HT1080 (cell line): ENCODE data around the gene CUX1. TPM values are rescaled to one million over a fixed set of nuclear protein-coding genes. Genes with fewer than 3 reads are reported as not detected.
"Not testable (repeated sequence)": the region's sequence is repeated elsewhere in the genome, so short reads cannot be mapped to it uniquely, and the experiment has no call there.

Source experiments
- DNase-seq: peaks from one replicate; pipeline ENCODE4 v3.0.0-alpha.2; 2015; ENCODE audit warnings: low read depth
- total RNA-seq: library from RNA; depleted of rRNA; stranded (reverse); fragments of >200 nt; shearing (Covaris generic); gene quantifications from 2 replicates; pipeline ENCODE4 v1.2.3, GENCODE V29; 2014

Gene CUX1
- total RNA-seq, 1 experiment from 2014 or later, result 21.2 TPM

- no peak for DNase-seq
Measured at GRCh38 chr7:102000123-102000522, 182.7 kb downstream of the CUX1 start.

- DNase-seq, result no peak
Measured at GRCh38 chr7:102004229-102004628, 186.8 kb downstream of the CUX1 start.

DNA sequence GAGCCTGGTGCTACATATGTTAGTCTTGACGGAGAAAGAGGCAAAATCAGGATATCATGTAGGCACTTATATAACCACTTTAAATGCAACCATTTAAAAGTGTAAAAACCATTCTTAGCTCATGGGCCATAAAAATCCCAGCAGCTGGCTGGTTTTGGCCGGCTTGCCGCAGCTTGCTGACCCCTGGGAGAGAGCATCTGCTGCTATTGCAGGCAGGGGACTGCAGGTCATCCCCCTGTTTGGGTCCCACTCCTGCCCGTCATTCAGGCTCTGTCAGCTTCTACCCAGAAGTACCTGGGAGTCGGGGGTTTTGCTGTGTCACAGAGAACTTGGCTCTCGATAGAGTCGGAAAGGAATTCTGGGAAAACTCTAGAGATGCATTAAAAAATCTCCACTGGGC lies 187.4 kb downstream of the CUX1 start:
- DNase-seq, result no peak

DNA sequence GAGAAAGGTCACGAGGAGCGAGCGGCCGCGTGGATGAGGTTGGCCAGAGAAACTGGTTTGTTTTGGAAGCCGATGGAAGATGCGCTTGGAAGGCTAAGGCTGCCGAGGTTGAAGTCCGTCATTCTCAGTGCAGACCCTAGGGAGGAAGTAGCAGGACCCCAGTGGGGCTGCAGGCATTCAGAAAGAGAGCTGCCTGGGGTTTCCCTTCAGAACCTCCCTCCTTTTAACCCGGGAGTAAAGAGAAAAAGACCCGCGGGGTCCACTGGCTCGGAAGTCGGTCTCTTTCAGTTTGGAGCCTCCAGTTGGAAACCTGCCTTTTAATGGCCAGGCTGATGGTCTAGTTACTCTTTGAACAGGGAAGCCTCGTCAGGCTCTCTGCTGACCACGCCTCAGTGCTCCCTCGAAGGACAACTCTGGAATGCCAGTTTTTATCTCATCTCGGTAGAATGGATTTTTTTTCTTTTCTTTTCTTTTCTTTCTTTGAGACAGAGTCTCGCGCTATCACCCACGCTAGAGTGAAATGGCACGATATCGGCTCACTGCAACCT lies 188.6 kb downstream of the CUX1 start:
- no peak for DNase-seq

DNA sequence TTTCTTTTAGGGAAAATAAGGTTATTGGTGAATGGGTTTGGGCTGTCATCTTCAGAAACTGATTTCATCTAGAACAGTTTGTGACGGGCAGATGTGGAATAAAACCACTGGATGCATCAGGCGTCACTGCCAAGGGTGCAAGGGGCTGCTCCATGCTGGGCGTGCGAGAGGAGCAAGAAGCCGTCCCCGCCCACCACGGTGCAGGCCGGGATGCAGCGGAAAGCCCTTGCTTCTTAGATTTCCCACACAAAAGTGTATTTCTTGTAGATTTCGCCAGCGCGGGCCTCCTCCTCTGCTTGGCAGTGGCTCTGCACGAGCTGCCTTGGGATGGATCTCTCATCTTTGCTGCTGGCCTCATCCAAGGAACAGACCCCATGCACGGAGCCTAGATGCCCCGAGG lies 189.3 kb downstream of the CUX1 start:
- DNase-seq, result no peak

GRCh38 chr7:102008535-102009262 lies 191.3 kb downstream of the CUX1 start:
- no peak for DNase-seq

- no peak for DNase-seq
Measured at GRCh38 chr7:102009628-102010027, 192.2 kb downstream of the CUX1 start.

DNA sequence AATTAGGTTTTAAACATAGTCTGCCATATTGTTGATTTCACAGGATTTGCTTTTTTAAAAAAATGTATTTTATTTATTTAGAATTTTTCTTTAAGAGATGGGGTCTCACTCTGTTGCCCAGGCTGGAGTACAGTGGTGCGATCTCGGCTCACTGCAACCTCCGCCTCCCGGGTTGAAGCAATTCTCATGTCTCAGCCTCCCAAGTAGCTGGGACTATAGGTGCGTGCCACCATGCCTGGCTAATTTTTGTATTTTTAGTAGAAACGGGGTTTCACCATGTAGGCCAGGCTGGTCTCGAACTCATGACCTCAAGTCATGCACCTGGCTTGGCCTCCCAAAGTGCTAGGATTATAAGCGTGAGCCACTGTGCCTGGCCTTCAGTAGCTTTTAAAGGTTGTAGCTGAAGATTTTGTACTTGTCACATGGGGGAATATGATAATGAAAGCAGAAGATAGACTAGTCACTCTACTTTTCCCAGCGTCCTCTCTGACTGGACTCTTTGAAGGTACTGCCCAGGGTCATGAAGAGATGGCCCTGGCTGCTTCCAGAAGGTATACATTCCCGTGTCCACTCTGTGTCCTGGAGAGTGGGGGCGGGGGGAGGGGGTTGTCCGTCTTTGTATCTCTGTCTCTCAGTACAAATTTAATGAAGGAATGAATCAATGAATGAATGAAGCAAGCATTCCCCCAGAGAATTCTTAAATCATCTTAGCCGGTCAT lies 194.8 kb downstream of the CUX1 start:
- DNase-seq, result not testable (repeated sequence)

DNA sequence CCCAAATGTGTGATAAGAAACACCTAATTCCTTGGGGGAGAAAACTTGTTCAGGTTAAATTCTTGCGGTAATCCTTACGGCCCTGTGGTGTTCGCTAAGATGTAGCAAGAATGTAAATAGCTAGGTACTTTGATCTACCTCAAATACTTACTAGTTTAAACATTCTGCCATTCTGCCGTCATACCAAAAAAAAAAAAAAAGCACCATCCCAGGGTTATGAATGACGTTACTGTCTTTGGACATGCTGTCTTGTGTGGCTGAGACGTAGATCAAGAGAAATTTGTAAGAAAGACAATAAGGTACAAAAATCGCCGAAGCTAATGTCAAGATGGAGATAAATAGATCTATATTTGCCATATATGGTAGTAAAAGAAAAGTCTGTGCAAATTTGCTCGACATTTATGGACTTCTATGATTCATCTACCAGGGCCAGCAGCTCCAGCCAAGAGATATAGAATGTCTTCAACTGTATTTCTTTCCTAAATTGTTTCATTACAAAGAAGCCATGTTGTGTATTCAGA lies 195.6 kb downstream of the CUX1 start:
- peak; percentile 23 for DNase-seq

- no peak for DNase-seq
Measured at GRCh38 chr7:102018876-102019275, 201.4 kb downstream of the CUX1 start.

DNA sequence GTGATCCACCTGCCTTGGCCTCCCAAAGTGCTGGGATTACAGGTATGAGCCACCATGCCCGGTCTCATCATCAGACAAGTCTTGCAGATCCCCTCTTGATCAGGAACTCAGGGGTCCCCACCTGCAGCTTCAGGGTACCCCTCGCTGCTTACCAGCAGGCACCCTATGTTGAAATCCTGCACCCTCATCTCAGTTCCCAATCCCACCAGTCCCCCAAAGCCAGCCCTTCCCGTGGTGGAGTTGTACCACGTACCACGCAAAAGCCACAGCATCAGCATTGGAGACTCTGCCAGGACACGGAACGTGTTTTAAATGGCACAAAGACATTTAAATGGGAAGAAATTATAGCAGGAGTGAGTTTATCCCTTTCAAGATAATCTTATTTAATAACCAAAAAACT lies 202.0 kb downstream of the CUX1 start:
- DNase-seq, result no peak

DNA sequence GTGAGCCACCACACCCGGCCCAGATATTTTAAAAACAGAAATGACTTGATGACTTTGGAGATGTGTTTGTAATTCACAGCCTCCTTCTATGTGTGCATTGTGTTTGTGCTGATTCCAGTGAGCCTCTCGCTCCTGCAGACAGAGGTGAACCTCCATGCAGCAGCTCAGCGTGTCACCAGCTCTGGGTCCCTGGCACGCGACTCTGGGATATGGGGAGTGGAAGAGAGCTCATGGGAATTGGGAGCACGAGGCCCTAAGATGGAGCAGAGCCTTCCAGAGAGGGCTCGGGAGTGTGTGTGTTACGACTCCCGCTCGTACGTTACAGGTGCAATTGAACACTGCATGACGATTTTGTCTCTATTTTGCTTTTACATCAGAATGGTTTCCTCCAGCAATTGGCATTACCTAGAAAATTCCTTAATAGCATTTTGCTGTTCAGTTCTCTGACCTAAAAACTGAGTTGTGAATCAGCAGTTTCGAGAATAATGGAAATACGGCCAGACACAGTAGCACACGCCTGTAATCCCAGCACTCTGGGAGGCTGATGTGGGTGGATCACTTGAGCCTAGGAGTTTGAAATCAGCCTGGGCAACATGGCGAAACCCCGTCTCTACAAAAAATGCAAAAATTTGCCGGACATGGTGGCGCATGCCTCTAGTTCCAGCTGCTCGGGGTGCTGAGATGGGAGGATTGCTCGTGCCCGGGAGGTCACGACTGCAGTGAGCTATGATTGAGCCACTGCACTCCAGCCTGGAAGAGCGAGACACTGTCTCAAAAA lies 204.6 kb downstream of the CUX1 start:
- no peak for DNase-seq

DNA sequence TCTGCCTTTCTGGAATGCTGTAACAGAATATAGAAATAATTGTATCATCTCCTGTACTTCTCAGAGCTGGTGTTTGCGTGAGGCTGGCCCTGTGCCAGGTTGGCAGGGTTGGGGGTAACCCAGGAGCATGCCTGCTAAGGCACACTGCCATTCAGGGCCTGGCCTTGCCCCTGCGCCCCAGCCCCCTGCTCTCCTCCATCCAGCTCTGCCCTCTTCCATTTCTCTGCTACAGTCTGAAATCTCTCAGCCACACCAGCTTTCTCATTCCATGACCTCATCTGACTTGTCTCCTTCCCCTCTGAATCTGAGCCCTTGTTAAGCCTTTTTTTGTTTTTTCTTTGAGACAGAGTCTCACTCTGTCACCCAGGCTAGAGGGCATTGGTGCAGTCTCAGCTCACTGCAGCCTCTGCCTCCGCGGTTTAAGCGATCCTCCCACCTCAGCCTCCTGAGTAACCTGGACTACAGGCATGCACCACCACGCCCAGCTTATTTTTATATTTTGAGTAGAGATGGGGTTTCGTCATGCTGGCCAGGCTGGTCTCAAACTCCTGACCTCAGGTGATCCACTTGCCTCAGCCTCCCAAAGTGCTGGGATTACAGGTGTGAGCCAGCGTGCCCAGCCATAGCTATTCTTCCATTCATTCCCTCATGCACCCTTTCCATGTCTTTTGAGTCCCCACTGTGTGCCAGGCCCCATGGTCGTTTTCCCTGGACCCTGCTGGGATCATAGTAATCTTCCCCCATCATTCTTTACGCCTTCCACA lies 206.8 kb downstream of the CUX1 start:
- no peak for DNase-seq

- no peak for DNase-seq
Measured at GRCh38 chr7:102024769-102025391, 207.5 kb downstream of the CUX1 start.

DNA sequence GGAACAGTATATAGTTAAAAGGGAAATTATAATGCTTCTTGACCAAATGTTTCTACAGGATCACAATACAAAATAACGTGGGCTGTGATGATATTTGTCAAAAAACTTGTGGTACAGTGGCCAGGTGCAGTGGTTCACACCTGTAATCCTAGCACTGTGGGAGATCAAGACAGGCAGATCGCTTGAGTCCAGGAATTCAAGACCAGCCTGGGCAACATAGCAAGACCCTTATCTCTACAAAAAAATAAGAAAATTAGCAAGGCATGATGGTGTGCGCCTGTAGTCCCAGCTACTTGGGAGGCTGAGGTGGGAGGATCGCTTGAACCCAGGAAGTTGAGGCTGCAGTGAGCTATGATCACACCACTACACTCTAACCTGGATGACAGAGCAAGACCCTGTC lies 208.4 kb downstream of the CUX1 start:
- not testable (repeated sequence) for DNase-seq

DNA sequence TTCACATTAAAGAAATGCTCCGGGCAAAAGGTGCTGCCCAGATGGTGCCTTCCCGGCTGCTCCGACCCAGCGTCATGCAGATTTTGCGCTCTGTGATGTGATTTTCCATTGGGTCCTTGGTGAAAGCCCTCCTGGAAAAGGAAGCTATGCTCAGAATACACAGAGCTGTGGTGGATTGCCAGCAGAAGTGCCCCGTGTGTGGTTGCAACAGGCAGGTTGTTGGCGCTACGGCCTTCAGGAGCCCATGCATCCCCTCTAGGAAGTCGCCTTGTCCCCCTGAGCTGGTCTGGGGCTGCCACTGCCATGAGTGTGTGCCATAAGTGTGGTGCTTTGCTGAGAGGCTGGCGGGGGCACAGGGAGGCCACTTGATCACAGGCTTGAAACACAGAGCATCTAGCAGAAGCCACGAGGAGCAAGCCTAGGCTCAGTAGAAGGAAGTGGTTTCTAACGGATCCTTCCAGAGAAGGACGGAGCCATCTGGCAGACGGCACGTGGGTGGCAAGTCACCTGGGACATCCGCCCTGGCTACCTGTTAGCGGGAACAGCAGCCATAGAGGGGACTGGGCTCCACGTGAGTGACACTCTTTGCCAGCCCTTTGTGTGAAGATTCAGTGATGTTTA lies 210.9 kb downstream of the CUX1 start:
- no peak for DNase-seq

GRCh38 chr7:102029616-102030015 lies 212.2 kb downstream of the CUX1 start:
- no peak for DNase-seq

DNA sequence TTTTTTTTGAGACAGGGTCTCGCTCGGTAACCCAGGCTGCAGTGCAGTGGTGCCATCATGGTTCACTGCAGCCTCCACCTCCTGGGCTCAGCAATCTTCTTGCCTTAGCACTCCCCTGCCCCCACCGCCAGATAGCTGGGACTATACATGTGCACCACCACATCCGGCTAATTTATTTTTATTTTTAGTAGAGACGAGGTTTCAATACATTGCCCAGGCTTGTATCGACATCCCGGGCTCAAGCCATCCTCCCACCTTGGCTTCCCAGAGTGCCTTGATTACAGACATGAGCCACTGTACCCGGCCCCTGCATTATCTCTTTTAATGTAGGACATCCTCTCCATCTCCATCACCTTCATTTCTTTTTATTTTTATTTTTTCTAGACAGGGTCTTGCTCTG lies 213.3 kb downstream of the CUX1 start:
- DNase-seq, result no peak

- no peak for DNase-seq
Measured at GRCh38 chr7:102036958-102037357, 219.5 kb downstream of the CUX1 start.

GRCh38 chr7:102039706-102040105 lies 222.3 kb downstream of the CUX1 start:
- DNase-seq, result no peak
